Trophoblast cell (in vitro differentiated cells and primary cell): ENCODE results near the gene MAMLD1. TPM values are rescaled to one million over a fixed set of nuclear protein-coding genes. Genes with fewer than 3 reads are reported as not detected.

ENCODE experiments used
- DNase-seq, 2 donors: peaks; one replicate each; pipeline ENCODE4 v3.0.0-alpha.2; 2016
- H2AFZ ChIP-seq: 2 replicates; pipeline ENCODE4 v1.6.1; 2013; ENCODE audit warnings: low read length, moderate library complexity, mild to moderate bottlenecking; ENCODE audit not compliant: insufficient read depth, poor library complexity
- H2AK5ac ChIP-seq: 2 replicates; pipeline ENCODE4 v1.6.1; 2013; ENCODE audit warnings: mild to moderate bottlenecking, low read length
- H2BK120ac ChIP-seq: 2 replicates; pipeline ENCODE4 v1.6.1; 2013; ENCODE audit warnings: low read length, mild to moderate bottlenecking, moderate library complexity; ENCODE audit not compliant: insufficient read depth, poor library complexity
- H2BK12ac ChIP-seq: 2 replicates; pipeline ENCODE4 v1.6.1; 2013; ENCODE audit warnings: mild to moderate bottlenecking, low read length, moderate library complexity
- H2BK5ac ChIP-seq: 2 replicates; pipeline ENCODE4 v1.6.1; 2013; ENCODE audit warnings: low read length, low read depth, moderate library complexity, mild to moderate bottlenecking; ENCODE audit not compliant: poor library complexity
- H3K14ac ChIP-seq: 2 replicates; pipeline ENCODE4 v1.6.1; 2013; ENCODE audit warnings: mild to moderate bottlenecking, low read length
- H3K18ac ChIP-seq: 2 replicates; pipeline ENCODE4 v1.6.1; 2013; ENCODE audit warnings: mild to moderate bottlenecking, low read length
- H3K23ac ChIP-seq: 2 replicates; pipeline ENCODE4 v1.6.1; 2013; ENCODE audit warnings: low read length
- H3K27ac ChIP-seq: 2 replicates; pipeline ENCODE4 v1.5.1; 2013; ENCODE audit warnings: low read depth, mild to moderate bottlenecking, inconsistent platforms, low read length, moderate library complexity
- H3K27me3 ChIP-seq: 2 replicates; pipeline ENCODE4 v1.6.1; 2013; ENCODE audit warnings: inconsistent platforms, mild to moderate bottlenecking, low read length, moderate library complexity; ENCODE audit not compliant: insufficient read depth
- H3K36me3 ChIP-seq, 2 experiments: 1 replicate in 1 of 2; 2 replicates in 1 of 2; pipeline ENCODE4 v1.6.1; 2013; ENCODE audit warnings: low read length in 2 of 2, mild to moderate bottlenecking in 2 of 2, moderate library complexity in 1 of 2; ENCODE audit not compliant: insufficient read depth in 2 of 2, control insufficient read depth in 1 of 2
- H3K4ac ChIP-seq: 2 replicates; pipeline ENCODE4 v1.6.1; 2013; ENCODE audit warnings: low read depth, mild to moderate bottlenecking, low read length, moderate library complexity
- H3K4me1 ChIP-seq, 2 experiments: 1 replicate in 1 of 2; 2 replicates in 1 of 2; pipeline ENCODE4 v1.6.1; 2013; ENCODE audit warnings: low read length in 2 of 2, mild to moderate bottlenecking in 2 of 2, moderate library complexity in 1 of 2; ENCODE audit not compliant: insufficient read depth in 2 of 2, control insufficient read depth in 1 of 2
- H3K4me2 ChIP-seq: 2 replicates; pipeline ENCODE4 v1.6.1; 2013; ENCODE audit warnings: inconsistent platforms, mild to moderate bottlenecking, low read length, moderate library complexity
- H3K4me3 ChIP-seq: 2 replicates; pipeline ENCODE4 v1.5.1; 2013; ENCODE audit warnings: mild to moderate bottlenecking, low read depth, low read length, inconsistent platforms
- H3K79me1 ChIP-seq: one replicate; pipeline ENCODE4 v1.6.1; 2013; ENCODE audit warnings: low read length
- H3K79me2 ChIP-seq: 2 replicates; pipeline ENCODE4 v1.6.1; 2013; ENCODE audit warnings: low read length, mild to moderate bottlenecking; ENCODE audit not compliant: control insufficient read depth, insufficient read depth, poor library complexity
- H3K9ac ChIP-seq: 2 replicates; pipeline ENCODE4 v1.6.1; 2013; ENCODE audit warnings: mild to moderate bottlenecking, low read length
- H3K9me3 ChIP-seq: 2 replicates; pipeline ENCODE4 v1.6.1; 2013; ENCODE audit warnings: low read depth, mild to moderate bottlenecking, control low read depth, inconsistent platforms, low read length; ENCODE audit not compliant: insufficient read depth
- H4K12ac ChIP-seq: 2 replicates; pipeline ENCODE4 v1.6.1; 2013; ENCODE audit warnings: low read depth, mild to moderate bottlenecking, low read length, moderate library complexity
- H4K8ac ChIP-seq: 2 replicates; pipeline ENCODE4 v1.6.1; 2013; ENCODE audit warnings: low read depth, mild to moderate bottlenecking, low read length, moderate library complexity
- H4K91ac ChIP-seq: one replicate; pipeline ENCODE4 v1.6.1; 2013; ENCODE audit warnings: low read depth, mild to moderate bottlenecking, low read length, moderate library complexity
- WGBS: extraction: QIAGEN DNeasy Blood & Tissue Kit; methylation state at CpG from one replicate; pipeline ENCODE4 v1.1.7; 2013; ENCODE audit warnings: missing lambda C conversion rate; ENCODE audit not compliant: insufficient read length, insufficient coverage; ENCODE audit errors: extremely low coverage; 5-methylcytosine and 5-hydroxymethylcytosine counted together
- polyA plus RNA-seq: library from polyadenylated mRNA; stranded (reverse); fragments of 200-250 nt; gene quantifications from 2 replicates; pipeline ENCODE4 v1.2.3, GENCODE V29; 2013

Gene MAMLD1, protein sequence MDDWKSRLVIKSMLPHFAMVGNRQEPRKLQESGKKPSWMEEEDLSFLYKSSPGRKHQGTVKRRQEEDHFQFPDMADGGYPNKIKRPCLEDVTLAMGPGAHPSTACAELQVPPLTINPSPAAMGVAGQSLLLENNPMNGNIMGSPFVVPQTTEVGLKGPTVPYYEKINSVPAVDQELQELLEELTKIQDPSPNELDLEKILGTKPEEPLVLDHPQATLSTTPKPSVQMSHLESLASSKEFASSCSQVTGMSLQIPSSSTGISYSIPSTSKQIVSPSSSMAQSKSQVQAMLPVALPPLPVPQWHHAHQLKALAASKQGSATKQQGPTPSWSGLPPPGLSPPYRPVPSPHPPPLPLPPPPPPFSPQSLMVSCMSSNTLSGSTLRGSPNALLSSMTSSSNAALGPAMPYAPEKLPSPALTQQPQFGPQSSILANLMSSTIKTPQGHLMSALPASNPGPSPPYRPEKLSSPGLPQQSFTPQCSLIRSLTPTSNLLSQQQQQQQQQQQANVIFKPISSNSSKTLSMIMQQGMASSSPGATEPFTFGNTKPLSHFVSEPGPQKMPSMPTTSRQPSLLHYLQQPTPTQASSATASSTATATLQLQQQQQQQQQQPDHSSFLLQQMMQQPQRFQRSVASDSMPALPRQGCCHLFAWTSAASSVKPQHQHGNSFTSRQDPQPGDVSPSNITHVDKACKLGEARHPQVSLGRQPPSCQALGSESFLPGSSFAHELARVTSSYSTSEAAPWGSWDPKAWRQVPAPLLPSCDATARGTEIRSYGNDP
- polyA plus RNA-seq = 0.03 and 0.04 TPM in 2 replicates

- peaks cover 57% of the 10 kb centered on the region for H3K27me3 ChIP-seq
- H3K4me2 ChIP-seq = peak within 1 kb of the TSS; percentile 75
- H3K9me3 ChIP-seq = no peaks in the 10 kb centered on the region
- no CpG with 5 or more reads among the region's 88 CpGs for WGBS
- H3K79me1 ChIP-seq = no peaks in the 10 kb centered on the region
- H2BK5ac ChIP-seq = no peak within 1 kb of the TSS
- H3K9ac ChIP-seq = no peak within 1 kb of the TSS
- H4K8ac ChIP-seq = no peak within 1 kb of the TSS
- no peak within 1 kb of the TSS for H2BK12ac ChIP-seq
- H3K14ac ChIP-seq = no peak within 1 kb of the TSS
- no peak within 1 kb of the TSS for H3K27ac ChIP-seq
- no peak within 1 kb of the TSS for H2BK120ac ChIP-seq
- H2AFZ ChIP-seq = no peak within 1 kb of the TSS
- H4K12ac ChIP-seq = no peak within 1 kb of the TSS
- no peak within 1 kb of the TSS for H4K91ac ChIP-seq
- no peak within 1 kb of the TSS for H2AK5ac ChIP-seq
- no peak within 1 kb of the TSS for H3K4ac ChIP-seq
- no peaks in the 10 kb centered on the region for H3K79me2 ChIP-seq
- no peak within 1 kb of the TSS for H3K23ac ChIP-seq
- peaks cover 4 to 13% of the 10 kb centered on the region in 2 experiments for H3K4me1 ChIP-seq
- H3K18ac ChIP-seq = no peak within 1 kb of the TSS
- peak within 1 kb of the TSS; percentile 20 for H3K4me3 ChIP-seq
- H3K36me3 ChIP-seq = no peaks in the 10 kb centered on the region
- peak in 1 of 2 donors; percentile 32 for DNase-seq
Observed at GRCh38 chrX:150362599-150363481, at the start of gene MAMLD1. TSS of gene MAMLD1 (plus strand) at chrX:150363317. CDS start at chrX:150445517, 82,200 bp downstream.

DNA sequence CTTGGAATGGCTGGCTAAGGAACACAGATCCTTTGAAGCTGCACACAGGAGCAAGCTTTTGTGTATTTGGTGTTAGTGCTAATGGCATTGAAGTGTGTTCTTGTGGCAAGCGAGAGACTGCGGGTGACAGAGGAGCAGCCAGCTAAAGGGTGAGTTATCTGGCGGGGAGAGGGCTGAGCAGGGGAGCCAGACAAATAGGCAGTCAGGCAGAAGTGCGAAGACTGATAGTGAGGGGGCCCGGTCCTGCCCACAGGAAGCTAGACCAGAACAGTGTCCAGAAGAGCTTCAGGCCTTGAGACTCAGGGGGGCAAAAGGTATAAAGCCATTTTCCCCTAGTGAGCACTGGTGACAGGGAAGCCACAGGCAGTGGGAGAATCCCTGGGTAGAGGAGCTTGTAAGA, 49.6 kb upstream of the MAMLD1 start:
- Histone ChIP-seq H3K23ac (no peak overlapping the region), H4K12ac (no peak overlapping the region), H3K27me3 (no peaks in the 10 kb centered on the region), H3K4me1 (no peaks in the 10 kb centered on the region), H4K8ac (no peak overlapping the region), H3K4me3 (no peak overlapping the region), H2AFZ (no peak overlapping the region), H2AK5ac (no peak overlapping the region), H3K4me2 (no peak overlapping the region), H3K14ac (no peak overlapping the region), H3K36me3 (no peaks in the 10 kb centered on the region), H4K91ac (no peak overlapping the region), H3K18ac (no peak overlapping the region), H3K79me1 (no peaks in the 10 kb centered on the region), H3K9ac (no peak overlapping the region), H3K9me3 (no peaks in the 10 kb centered on the region), H3K4ac (no peak overlapping the region), H2BK5ac (no peak overlapping the region), H2BK12ac (no peak overlapping the region), H3K27ac (no peak overlapping the region), H2BK120ac (no peak overlapping the region), H3K79me2 (no peaks in the 10 kb centered on the region)
- no peak for DNase-seq
- no CpG with 5 or more reads among the region's 5 CpGs for WGBS

DNA sequence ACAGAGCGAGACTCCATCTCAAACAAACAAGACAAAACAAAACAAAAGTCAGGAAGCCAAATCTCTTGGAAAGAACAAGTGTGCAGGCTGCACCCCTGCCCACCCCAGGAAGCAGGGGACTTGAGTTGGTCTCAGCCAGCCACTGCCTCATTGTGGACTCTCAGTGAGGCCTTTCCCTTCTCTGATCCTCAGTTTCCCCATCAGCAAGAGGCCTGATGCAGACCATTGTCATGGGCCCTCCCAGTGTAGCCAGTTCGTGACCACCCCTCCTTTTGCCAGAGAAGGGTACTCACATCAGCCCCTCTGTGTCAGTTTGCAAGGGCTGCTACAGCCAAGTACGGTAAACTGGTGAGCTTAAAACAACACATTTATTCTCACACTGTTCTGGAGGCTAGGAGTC, 48.9 kb upstream of the MAMLD1 start:
- no peak overlapping the region for H2BK5ac ChIP-seq
- H2BK120ac ChIP-seq = no peak overlapping the region
- H3K4me2 ChIP-seq = no peak overlapping the region
- no peak for DNase-seq
- H4K8ac ChIP-seq = no peak overlapping the region
- H4K91ac ChIP-seq = no peak overlapping the region
- no peaks in the 10 kb centered on the region for H3K9me3 ChIP-seq
- H2AFZ ChIP-seq = no peak overlapping the region
- H3K18ac ChIP-seq = no peak overlapping the region
- no peaks in the 10 kb centered on the region for H3K4me1 ChIP-seq
- no peaks in the 10 kb centered on the region for H3K27me3 ChIP-seq
- no peaks in the 10 kb centered on the region for H3K79me1 ChIP-seq
- no peak overlapping the region for H3K9ac ChIP-seq
- H3K4me3 ChIP-seq = no peak overlapping the region
- H2AK5ac ChIP-seq = no peak overlapping the region
- no peak overlapping the region for H3K27ac ChIP-seq
- no CpG with 5 or more reads among the region's 3 CpGs for WGBS
- H3K4ac ChIP-seq = no peak overlapping the region
- H4K12ac ChIP-seq = no peak overlapping the region
- no peak overlapping the region for H3K23ac ChIP-seq
- no peak overlapping the region for H3K14ac ChIP-seq
- no peaks in the 10 kb centered on the region for H3K36me3 ChIP-seq
- no peak overlapping the region for H2BK12ac ChIP-seq
- no peaks in the 10 kb centered on the region for H3K79me2 ChIP-seq

DNA sequence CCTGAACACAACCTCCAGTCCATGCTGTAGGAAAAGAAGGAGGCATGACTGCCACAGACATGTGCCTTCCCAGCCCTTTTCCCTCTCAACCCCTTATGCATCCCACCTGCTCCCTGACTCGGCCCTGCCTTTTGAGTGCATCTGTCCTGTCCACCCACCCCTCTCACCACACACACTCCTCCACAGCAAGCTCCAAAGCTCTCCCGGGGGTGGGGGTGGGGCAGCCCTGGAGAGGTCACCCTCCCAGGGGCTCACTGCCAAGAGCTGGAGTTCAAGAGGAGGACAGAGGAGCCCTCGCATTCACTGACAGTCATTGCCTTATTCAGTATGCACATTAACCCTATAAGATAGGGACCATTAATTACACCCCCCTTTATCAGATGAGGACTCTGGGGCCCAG, 46.6 kb upstream of the MAMLD1 start:
- Histone ChIP-seq H3K27me3 (no peaks in the 10 kb centered on the region), H3K9ac (no peak overlapping the region), H4K8ac (no peak overlapping the region), H3K23ac (no peak overlapping the region), H3K36me3 (no peaks in the 10 kb centered on the region), H3K18ac (no peak overlapping the region), H3K4ac (no peak overlapping the region), H3K27ac (no peak overlapping the region), H2BK12ac (no peak overlapping the region), H3K4me3 (no peak overlapping the region), H3K79me2 (no peaks in the 10 kb centered on the region), H3K4me2 (no peak overlapping the region), H3K4me1 (no peaks in the 10 kb centered on the region), H3K14ac (no peak overlapping the region), H2AK5ac (no peak overlapping the region), H3K79me1 (no peaks in the 10 kb centered on the region), H2BK120ac (no peak overlapping the region), H2AFZ (no peak overlapping the region), H3K9me3 (no peaks in the 10 kb centered on the region), H4K12ac (no peak overlapping the region), H4K91ac (no peak overlapping the region), H2BK5ac (no peak overlapping the region)
- WGBS = no CpG with 5 or more reads among the region's 3 CpGs
- no peak for DNase-seq
